GM21825 (cell line): ENCODE results near the gene APMAP.

Experiments
- ATAC-seq: cut with Tn5 transposase; IDR thresholded peaks from one replicate; pipeline ENCODE4 v1.9.1; 2021; ENCODE audit warnings: mild to moderate bottlenecking, moderate library complexity; ENCODE audit not compliant: unreplicated experiment

The APMAP gene

DNA sequence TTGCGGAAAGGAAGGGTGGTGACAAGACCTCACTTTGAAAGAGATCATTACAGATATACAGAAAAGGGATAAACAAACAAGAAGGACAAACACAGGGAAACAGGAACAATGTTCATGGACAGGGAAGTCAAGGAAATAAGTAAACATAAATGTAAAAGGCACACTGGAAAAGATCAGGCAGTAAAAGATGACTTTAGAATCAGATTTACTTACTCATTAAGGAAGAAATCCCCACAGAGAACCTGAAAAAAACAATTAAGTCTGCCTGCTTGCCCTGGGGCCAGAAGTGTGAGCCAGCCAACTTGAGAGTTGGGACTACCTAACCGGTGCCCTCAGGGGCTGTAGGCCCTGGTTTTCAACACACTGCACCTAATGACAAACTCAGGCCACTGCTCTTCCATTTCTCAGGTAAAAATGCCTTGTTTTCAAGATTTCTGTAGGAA lies 1.7 kb downstream of the APMAP start:
- no peak for ATAC-seq

DNA sequence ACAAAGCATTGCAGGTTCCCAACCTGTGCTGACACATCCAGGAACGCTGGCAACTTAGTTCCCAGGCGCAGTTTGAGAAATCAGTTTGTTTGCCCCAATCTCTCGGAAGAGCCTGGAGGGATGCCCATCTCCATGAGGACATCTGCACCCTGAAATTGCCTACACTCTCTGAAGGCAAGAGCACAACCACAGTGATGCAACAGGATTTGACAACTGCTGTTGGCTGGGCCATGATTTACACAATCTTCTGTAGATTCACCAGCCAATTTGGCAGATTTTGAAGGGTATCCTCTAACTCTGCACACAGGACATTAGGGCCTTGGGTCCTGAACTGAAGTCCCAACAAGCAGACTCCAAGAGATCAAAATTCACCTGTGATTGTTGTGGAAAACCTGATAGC lies 3.4 kb downstream of the APMAP start:
- ATAC-seq: no peak

DNA sequence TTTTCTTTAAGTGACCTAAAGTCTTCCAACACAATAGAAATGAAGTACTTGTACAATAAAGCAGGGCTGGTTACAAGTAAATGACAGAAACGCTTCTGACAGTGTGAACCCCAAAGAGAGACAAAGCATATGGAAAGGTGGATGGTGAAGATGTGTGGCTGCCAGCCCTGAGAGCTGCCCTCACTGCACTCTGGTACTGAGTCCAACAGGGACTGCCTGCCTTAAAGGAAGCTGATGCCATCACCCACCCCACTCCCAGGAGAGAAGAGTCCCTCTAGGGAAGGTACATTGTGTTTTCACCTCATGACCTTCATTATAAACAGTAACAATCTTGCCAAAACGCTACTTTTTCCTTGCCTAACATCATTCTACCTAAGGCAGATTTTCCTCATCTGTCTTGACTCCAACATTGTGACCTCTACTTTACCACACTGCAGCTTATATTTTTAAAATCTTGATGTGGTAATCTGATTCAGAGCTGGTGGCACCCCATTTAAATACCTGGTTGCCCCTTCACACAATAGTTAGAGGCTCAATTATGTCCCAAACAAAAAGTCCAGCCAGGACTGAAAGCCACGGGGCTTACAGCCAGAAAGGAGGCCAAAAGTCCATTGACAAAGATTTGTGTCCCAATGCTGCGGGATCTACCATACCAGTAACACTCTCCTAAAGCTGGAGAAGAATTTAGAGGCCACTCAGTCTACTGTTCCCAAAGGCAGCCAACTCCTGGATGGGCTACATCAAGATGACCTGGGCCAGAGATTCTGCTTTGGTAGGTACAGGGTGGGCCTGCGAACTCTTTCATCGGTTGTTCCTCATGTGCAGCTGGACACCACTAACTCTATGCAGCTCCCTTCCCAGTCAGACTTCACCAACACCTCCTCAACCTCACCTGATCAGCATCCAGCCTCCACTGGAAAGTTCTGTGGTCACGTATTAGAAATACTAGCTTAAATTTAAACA lies 4.4 kb downstream of the APMAP start:
- ATAC-seq: no peak

DNA sequence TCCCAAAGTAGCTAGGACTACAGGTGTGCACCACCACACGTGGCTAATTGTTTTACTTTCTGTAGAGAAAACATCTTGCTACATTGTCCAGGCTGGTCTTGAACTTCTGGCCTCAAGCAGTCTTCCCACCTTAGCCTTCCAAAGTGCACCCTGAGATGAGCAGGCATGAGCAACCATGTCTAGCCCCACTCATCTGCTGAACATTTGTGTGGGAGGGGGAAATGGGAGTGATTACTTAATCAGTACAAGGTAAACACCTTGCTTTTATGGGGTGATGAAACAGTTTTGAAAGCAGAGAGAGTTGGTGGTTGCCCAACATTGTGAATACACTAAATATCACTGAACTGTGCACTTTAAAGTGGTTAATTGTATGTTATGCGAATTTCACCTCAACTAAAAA lies 5.3 kb downstream of the APMAP start:
- no peak for ATAC-seq

DNA sequence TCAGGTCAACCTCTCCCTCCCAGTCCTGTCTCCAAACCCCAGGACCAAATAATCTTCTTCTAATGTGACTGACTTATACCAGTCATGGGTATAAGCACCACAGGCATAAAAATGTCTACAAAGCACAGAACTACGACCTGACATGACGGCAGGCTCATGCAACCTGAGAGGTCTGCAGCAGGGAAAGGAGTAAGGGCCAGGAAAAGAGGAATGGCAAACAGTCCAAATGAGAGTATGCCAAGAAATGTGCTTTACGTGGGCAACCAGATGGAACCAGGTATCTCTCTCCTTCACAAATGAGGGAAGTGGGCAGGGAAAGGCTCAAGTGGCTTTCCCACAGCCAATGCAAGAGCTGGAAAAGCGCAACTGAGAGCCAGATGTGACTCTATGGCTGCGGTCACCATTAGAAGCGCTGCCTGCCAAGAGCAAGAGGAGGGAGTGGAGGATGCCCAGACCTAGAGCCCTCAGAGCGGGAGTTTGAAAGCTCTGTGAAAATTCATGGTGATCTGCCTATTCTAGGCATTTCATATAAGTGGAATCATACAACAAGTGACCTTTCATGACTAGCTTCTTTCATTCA lies 6.0 kb downstream of the APMAP start:
- no peak for ATAC-seq

DNA sequence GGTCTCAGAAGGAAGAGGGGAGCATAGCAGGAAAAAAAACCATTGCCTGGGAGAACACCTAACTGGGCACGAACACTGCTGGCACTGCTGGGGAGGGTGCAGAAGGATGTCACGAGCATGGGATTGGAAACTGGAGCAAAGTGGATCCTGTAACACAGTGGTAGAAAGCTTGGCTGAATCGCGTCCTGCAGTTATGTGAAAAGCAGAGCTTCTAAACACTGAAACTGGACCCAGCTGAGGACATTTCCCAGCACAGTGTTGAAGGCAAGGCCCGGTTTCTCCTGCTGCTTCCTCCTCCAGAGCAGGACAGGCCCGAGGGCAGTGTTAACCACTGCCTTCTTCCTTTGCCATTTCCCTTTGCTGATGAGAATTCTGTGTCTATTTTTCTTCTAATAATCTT lies 6.7 kb downstream of the APMAP start:
- ATAC-seq: no peak

DNA sequence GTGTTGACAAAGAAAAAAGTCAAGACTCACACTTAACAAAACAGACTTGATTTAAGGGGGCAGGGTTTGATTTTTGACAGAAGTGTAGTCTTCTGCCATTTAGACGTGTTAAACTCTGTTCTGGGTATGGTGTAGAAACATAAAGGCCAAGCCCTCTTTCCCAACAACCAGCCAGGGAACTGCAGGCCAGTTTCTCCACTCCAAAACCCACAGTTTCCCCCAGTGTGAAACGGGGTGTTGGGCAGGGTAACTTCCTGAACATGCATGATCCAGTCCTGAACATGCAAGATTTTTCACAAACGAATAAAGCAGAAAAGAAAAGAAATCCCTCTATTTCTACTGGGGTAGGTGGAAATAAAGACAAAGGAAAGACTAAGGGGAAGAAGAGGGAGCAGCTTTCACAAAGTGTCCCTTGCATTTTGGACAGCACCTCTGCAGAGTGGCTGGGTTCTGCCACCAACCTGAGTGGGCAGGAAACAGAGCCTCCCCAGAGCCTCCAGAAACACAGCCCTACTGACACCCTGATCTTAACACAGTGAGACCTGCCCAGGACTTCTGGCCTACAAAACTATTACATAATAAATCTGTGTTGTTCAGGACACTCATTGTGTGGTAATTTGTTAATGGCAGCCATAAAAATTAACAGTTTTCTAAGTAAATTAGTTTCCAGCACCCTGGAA lies 7.5 kb downstream of the APMAP start:
- ATAC-seq: no peak

DNA sequence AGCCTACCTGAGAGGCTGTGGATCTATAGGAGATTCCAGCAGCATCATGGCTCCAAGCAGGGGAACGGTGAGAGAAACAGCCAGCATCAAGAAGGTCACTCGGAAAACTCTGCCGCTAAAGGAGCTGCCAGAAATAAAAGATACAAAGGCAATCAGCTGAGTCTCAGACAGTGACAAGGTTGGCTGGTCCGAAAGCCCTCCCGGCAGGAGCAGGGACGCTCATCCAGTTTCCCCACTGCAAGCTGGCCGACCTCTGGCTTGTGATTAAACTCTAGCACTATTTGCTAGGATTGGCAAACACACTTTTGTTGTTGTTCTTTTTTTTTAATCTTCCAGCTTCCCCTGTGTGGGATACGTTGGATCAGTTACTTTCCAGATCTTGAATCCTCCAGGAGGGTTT lies 8.7 kb downstream of the APMAP start:
- no peak for ATAC-seq

DNA sequence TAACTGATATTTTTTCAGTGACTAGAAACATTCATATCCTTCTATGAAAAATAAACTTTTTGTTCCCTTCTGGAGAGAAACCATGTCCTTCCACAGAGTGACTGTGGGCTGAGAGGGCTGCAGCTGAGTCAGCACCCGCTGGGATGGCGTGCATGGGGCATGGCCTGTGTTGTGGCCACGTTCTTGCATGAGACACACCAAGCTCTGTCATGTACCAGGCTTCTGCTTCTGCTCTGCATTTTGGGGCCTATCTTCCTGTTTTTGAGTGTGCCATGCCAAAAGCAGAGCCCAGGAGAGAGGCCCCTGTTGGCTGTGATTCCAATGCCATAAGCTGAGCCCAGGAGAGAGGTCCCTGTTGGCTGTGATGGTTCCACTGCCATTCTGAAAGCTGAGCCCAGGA lies 10.8 kb downstream of the APMAP start:
- no peak for ATAC-seq

DNA sequence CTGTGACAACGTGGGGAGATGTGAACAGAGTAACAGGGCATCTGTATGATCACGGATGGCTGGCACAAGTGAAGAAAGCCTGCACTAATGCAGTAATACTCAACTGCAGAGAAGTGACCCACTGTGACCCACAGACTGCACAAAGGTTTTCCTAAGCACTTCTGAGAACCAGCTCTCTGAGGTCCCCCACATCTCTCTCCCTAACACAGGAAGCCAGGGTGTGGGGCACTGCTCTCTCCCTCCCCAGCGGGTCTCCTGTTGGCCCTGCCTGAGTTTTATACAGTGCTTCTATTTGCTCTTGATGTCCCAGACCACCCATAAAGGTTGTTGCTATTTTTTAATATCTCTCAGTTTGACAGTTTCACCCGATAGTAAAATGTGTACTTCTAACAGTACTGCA lies 11.3 kb downstream of the APMAP start:
- no peak for ATAC-seq

- ATAC-seq: no peak
These were observed 12.1 kb downstream of the APMAP start for GRCh38 chr20:24980291-24981053.

DNA sequence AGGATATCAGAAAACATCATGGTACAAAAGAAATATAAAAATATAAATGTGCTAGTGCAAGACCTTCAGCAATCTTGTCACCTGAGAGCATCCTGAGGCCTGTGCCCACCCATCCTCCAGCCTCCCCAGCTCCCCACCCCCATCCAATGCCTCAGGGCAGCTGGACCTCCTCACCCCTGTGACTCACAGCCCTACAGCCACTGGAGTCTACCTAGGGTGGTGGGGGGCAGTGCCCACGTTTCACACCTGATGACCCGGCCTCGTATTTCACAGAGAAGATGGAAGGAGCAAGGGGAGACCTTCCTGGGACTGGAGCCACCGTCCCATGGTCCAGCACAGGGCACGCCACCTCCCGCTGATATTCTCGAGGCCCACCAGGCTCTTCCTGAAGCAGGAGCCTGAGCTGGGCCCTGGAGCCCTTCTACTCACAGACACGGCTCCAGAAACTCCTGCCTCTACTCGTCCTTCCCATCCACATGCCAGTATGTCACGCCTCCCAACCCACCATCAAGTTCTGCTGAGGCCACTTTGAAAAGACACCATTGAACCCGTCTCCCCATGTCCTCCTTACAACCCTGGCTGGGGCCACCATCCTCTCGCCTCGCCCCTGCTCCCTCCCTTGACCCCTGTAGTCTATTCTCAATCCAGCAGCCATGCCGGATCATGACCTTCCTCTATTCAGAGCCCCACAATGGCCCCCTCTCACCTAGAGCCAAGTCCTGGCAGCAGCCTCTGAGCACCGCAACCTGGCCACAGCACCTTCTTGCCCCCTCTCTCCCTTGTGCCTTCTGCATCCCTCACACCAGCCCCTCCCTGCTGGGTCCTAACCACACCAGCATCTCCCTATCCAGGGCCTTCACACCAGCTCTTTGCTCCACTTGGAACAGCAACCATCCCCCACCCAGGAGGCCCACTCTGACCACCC lies 13.3 kb downstream of the APMAP start:
- ATAC-seq: no peak

- ATAC-seq: no peak
These were observed 14.0 kb downstream of the APMAP start for GRCh38 chr20:24978513-24978912.

DNA sequence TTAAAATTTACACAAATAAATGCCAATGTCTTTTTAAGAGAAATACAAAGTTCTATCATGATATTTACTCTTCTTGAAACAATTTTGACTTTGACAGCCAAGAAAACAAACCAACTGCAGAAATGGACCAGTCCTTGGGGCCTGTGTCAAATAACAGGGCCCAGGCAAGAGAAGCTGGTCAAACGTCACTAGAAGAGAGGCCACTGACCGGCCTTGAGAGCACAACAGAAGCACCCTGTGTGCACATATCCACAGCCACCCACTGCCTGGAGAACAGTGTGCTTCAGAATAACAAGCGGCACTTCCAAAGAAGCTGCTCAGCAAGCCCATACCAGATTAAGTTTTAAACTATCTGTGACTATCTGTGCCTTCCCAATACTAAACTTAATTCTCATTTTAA lies 14.8 kb downstream of the APMAP start:
- ATAC-seq: no peak

GRCh38 chr20:24977336-24977735 lies 15.2 kb downstream of the APMAP start:
- ATAC-seq: no peak

DNA sequence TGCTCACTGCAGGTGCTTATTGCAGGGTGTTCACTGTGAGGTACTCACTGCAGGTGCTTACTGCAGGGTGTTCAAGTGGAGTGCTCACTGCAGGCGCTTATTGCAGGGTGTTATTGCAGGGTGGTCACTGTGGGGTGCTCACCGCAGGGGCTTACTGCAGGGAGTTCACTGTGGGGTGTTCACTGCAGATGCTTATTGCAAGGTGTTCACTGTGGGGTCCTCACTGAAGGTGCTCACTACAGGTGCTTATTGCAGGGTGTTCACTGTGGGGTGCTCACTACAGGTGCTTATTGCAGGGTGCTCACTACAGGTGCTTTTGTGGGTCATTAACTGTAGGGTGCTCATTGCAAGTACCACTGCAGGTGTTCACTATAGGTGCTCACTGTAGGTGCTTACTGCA lies 20.2 kb downstream of the APMAP start:
- no peak for ATAC-seq

- ATAC-seq: no peak
These were observed 21.0 kb downstream of the APMAP start for GRCh38 chr20:24971376-24972101.

DNA sequence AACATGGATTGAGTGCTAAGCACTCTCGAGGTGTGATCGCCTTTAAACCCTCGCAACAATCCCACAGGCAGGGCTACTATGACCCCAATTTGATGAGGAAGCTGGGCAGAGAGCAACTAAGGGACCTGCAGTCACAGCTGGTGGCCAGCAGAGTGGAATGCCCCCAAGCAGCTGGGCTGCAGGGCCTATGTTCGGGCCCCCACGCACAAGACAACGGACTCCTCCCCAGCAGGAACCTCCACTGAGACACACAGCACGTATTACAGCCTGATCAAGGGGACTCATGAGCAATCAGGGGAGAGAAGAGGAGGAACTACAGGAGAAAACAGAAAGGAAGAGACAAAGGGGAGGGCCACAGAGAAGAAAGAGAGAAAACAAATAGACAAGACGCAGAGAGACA lies 21.8 kb downstream of the APMAP start:
- no peak for ATAC-seq

- ATAC-seq: no peak
These were observed 22.5 kb downstream of the APMAP start for GRCh38 chr20:24970030-24970553.
